ENCODE data around the gene CACNA1C.

GRCh38 chr12:2411616-2412304 is 359.0 kb downstream of the CACNA1C start:
- no peak for TF ChIP-seq CTCF (IDR thresholded peaks at IDR 0.05)
- no peak for TF ChIP-seq EZH2 (IDR thresholded peaks at IDR 0.05; ENCODE audit: borderline replicate concordance, insufficient read depth, low read depth, low read length, poor library complexity, severe bottlenecking)

Data from B cell (primary cell).